HG02885 (cell line): ENCODE measurements around the gene AKAP12.

Experiments
- ATAC-seq: cut with Tn5 transposase; IDR thresholded peaks from one replicate; pipeline ENCODE4 v1.9.1; 2021; ENCODE audit warnings: mild to moderate bottlenecking; ENCODE audit not compliant: unreplicated experiment, poor library complexity

The AKAP12 gene

GRCh38 chr6:151239603-151240035 is at the start of gene AKAP12:
Gene AKAP12, plus strand, starts transcription at chr6:151239967. Its CDS starts 596 bp downstream, at chr6:151240563.
- ATAC-seq = no peak

GRCh38 chr6:151191527-151191926 is 48.2 kb upstream of the AKAP12 start:
- ATAC-seq = no peak

GRCh38 chr6:151196555-151196954 is 43.2 kb upstream of the AKAP12 start:
- ATAC-seq = no peak

- ATAC-seq = no peak
Observed at GRCh38 chr6:151197556-151197955, 42.2 kb upstream of the AKAP12 start.

- ATAC-seq = no peak
Observed at GRCh38 chr6:151199991-151200390, 39.8 kb upstream of the AKAP12 start.

- no peak for ATAC-seq
Observed at GRCh38 chr6:151205721-151206600, 33.8 kb upstream of the AKAP12 start.

- no peak for ATAC-seq
Observed at GRCh38 chr6:151207674-151208073, 32.1 kb upstream of the AKAP12 start.

- ATAC-seq = no peak
Observed at GRCh38 chr6:151209071-151209831, 30.5 kb upstream of the AKAP12 start.

- ATAC-seq = no peak
Observed at GRCh38 chr6:151211075-151211474, 28.7 kb upstream of the AKAP12 start.

- ATAC-seq = no peak
Observed at GRCh38 chr6:151213352-151213751, 26.4 kb upstream of the AKAP12 start.

GRCh38 chr6:151215999-151216398 is 23.8 kb upstream of the AKAP12 start:
- ATAC-seq = no peak

GRCh38 chr6:151216804-151217203 is 23.0 kb upstream of the AKAP12 start:
- no peak for ATAC-seq

- ATAC-seq = no peak
Observed at GRCh38 chr6:151219192-151219591, 20.6 kb upstream of the AKAP12 start.

- no peak for ATAC-seq
Observed at GRCh38 chr6:151224076-151224475, 15.7 kb upstream of the AKAP12 start.

GRCh38 chr6:151225919-151226318 is 13.8 kb upstream of the AKAP12 start:
- no peak for ATAC-seq

- ATAC-seq = no peak
Observed at GRCh38 chr6:151228788-151229400, 10.9 kb upstream of the AKAP12 start.

GRCh38 chr6:151229401-151230276 is 10.1 kb upstream of the AKAP12 start:
- no peak for ATAC-seq

- ATAC-seq = no peak
Observed at GRCh38 chr6:151230277-151230577, 9.5 kb upstream of the AKAP12 start.

- no peak for ATAC-seq
Observed at GRCh38 chr6:151232899-151233298, 6.9 kb upstream of the AKAP12 start.

- no peak for ATAC-seq
Observed at GRCh38 chr6:151233731-151234130, 6.0 kb upstream of the AKAP12 start.
